Anterior cingulate cortex (tissue), 58 donors: ENCODE measurements around the gene SEMA3E.
"Not testable (repeated sequence)": the region's sequence is repeated elsewhere in the genome, so short reads cannot be mapped to it uniquely, and the experiment has no call there.

Experiments used
- DNase-seq, 58 donors: peaks; one replicate each; lab custom pipeline; 2025; lab: John Stamatoyannopoulos, UW

Gene SEMA3E

GRCh38 chr7:83648464-83649241 lies at the start of gene SEMA3E:
Gene SEMA3E, minus strand, starts transcription at chr7:83649139.
- DNase-seq, result peak in 2 of 58 donors; percentile 7 to 12

- no peak for DNase-seq
These were observed 49.0 kb upstream of the SEMA3E start for GRCh38 chr7:83697804-83698530.

DNA sequence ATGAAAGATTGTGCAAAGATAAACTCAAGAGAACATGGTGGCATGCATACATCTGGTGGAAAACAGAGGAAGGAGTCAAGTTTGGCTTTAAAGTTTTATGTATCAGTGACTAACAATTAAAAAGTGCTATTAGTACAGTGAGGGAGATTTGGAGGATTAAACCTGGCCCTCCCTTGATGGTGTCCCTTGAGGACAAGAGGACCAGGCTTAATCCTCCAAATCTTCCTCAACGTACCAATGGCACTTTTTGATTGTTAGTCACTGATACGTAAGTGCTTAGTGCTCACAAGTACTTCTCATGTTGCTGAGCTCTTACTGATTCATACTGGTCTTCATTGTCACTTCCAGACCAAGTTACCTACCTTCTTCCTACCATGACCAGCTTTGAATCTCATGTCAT lies 47.2 kb upstream of the SEMA3E start:
- DNase-seq, result no peak

DNA sequence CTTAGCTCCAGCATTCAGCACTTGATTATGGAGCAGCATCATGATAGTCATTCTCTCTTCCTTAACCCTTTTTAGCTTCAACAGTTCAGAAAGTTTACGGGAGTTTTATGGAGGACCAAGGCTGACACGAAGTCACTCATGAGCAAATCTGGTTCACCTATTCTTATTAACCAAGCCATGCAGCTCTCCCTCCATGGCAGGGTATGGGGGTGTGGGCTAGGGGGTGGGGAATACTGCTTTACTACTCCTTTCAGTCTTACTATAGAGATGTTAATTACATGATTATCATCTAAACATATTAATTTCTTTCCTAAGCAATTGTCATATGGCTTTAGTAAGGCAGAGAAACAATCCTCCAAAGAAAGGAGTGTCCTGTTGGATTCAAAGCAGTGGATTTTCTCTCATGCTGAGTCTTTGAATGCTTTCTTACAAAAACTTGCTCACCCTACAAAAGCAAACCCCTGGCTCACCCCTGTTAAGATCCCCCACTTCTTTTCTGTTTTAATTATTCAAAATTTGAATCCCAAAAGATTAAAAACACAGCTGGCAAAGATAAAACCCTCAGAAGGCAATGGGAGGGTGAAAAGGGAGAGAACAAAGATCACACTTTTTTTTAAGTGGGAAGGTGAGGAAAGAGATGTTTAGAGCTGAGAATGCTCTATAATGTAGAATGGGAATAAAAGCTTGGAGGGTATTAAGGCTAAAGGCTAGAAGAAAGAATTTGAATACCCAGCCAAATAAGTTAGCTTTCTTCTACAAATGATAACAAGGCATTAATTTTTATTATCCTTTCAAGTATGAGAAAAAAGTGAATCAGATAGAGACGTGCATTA lies 46.4 kb upstream of the SEMA3E start:
- DNase-seq, result no peak

GRCh38 chr7:83693256-83693655 lies 44.3 kb upstream of the SEMA3E start:
- no peak for DNase-seq

- no peak for DNase-seq
These were observed 42.2 kb upstream of the SEMA3E start for GRCh38 chr7:83691095-83691494.

DNA sequence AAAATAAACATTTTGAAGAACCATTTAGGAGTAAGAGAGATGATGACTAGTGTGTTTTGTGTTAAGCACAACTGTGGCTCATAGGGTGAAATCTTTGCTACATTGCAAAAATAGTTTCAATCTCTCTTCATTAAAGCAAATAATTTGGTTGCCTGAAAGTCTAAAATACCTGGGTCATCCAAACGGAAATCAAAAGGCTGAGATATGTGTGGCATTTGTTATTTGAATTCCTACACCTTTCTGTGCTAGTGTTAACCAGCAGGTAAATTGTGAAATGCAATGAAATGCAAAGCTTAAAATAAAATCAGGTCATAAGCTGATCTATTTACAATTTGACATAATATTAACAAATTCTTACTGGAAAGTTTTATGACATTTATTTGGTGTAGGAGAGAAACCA lies 40.9 kb upstream of the SEMA3E start:
- no peak for DNase-seq

- no peak for DNase-seq
These were observed 37.5 kb upstream of the SEMA3E start for GRCh38 chr7:83686416-83686815.

GRCh38 chr7:83684928-83685327 lies 36.0 kb upstream of the SEMA3E start:
- no peak for DNase-seq

GRCh38 chr7:83681200-83681778 lies 32.4 kb upstream of the SEMA3E start:
- no peak for DNase-seq

DNA sequence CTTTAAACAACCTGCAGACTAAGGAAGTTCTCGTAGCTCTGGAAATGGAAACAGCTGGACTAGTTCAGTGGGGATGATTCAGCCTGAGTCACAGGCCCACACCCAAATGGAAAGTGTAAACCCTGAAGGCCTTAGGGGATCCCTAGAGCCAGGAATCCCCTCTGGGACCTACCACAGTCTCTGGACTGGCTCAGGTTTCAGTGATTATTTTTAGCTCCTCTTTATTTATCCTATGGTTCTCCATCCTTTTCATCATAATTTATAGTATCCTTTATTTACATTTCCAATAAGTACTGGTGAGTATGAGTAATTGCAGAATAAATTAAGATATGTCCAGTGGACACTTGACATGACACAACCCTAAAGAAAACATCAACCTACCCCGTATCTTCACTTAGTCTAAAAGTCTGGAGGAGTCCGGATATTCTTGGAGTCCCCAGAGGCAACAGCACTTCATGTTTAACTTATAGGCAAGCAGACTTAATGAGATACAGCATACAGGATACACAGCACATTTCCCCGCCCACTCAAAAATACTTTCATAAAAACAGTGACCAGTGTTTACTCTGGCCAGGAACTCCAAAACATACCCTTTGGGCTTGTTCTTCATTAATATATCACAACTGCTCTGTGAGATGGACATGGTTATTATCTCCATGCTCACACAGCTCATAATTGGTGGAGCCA lies 28.4 kb upstream of the SEMA3E start:
- no peak for DNase-seq

DNA sequence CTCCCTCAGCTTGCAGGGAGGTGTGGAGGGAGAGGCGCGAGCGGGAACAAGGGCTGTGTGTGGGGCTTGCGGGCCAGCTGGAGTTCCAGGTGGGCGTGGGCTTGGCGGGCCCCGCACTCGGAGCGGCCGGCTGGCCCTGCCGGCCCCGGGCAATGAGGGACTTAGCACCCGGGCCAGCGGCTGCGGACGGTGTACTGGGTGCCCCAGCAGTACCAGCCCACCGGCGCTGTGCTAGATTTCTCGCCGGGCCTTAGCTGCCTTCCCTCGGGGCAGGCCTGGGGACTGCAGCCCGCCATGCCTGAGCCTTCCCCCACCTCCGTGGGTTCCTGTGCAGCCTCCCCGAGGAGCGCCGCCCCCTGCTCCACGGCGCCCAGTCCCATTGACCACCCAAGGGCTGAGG lies 24.4 kb upstream of the SEMA3E start:
- not testable (repeated sequence) for DNase-seq

- no peak for DNase-seq
These were observed 23.2 kb upstream of the SEMA3E start for GRCh38 chr7:83672157-83672556.

DNA sequence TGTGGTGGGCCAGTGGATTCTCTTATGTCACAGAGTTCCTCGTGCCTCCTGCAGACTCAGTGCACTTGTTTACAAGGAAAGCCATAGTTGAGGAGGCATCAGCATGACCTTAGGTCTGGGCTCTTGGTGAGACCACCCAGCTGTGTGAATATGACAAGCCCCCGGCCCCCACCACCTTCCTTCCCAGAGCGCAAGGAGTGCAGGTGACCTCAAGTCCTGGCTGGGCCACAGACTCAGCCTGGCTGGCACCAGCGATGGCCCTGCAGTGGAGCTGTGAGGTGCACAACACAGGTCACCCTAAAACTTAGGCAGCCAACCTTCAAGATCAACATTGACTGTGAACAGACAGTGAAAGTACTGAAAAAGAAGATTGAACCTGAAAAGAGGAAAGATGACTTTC lies 14.2 kb upstream of the SEMA3E start:
- no peak for DNase-seq

DNA sequence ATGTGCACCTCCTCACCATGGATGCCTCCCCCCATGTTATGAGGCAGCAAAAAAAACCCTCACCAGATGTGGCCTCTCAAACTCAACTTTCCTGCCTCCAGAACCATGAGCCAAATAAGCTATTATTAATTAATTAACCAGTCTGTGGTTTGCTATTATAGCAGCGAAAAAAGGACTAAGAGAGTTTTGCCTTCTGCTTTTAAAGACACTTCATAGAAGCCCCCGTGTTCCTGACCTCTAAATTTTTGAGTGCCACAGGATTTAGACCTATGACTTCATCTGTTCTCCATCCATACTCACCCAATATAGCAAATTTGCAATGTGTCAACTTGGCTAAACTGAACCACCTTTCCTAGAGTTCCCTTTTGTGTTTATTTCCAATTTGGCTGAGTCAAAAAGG lies 9.2 kb upstream of the SEMA3E start:
- DNase-seq, result no peak

DNA sequence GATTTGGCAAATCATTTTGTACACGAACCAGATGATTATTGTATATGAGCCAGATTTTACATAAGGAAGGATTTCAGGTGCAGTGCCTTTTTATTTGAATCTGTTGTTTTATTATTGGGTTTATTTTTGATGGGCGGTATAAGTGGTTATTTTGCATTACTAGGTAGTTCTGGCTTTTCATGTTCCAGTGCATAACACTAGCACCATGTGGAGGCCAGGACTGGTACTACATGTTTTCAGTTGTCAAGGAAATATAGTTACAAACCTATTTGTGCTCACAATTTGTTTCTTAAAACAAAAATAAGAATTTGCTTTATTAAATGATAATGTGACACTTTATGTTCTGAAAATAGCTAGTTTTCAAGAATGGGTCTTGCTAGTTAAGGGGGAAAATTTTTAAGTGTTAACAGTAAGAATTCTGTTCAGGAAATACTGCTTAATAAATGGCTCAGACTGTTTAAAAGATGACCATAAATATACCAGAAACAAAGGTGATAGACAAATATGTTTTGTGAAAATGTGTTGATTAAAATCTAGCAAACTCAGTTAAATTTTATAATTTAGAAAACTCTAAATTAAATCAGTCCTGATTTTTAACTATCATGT lies 7.1 kb upstream of the SEMA3E start:
- peak in 7 of 58 donors; percentile 1 to 35 (median 14) for DNase-seq

GRCh38 chr7:83652481-83652880 lies 3.5 kb upstream of the SEMA3E start:
- DNase-seq, result no peak

DNA sequence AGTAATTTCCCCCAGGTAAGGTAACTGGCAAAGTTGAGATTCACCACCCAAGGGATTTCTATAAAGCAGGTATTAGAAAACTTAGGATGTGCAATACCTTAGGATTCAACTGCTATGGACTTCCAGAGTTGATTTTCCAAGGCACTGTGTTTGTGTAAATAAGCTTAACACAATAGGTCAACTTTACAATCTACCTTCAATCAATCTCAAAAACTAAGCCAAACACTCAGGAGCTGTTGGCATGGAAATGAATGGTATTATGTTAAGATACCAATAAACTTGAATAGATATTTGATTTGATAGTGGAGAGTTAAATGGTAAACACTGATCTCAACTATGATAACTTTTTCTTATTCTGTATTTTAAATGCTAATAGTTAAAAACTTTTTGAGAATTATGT lies 762 bp upstream of the SEMA3E start:
- DNase-seq, result no peak

GRCh38 chr7:83646027-83646426 lies 2.9 kb downstream of the SEMA3E start:
- no peak for DNase-seq

- no peak for DNase-seq
These were observed 5.2 kb downstream of the SEMA3E start for GRCh38 chr7:83643739-83644138.
